ENCODE data around the gene SRP54.

SRP54 gene

DNA sequence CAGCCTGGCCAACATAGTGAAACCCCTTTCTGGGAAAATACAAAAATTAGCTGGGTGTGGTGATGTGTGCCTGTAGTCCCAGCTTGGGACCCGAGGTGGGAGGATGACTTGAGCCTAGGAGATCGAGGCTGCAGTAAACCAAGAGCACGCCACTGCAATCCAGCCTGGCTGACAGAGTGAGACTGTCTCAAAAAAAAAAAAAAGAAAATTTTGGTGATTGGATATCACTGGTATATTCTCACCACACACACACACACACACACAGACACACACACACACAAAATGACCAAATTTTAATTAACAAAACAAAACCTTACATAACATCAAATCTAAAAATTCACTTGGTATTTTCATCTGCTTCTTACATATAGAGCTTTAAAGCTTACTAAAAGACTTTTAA, 59.8 kb downstream of the SRP54 start:
- ChIA-PET CTCF (interaction anchor here (0.7 kb wide), 2 partner anchors 42 to 165 kb away, joined by 3 read pairs; no protein-coding TSS in a partner anchor), POLR2A (interaction anchor here (1.0 kb wide), 1 partner anchor 168 kb away, joined by 6 read pairs; the partner anchor contains the start of gene BAZ1A)
- Histone ChIP-seq H3K9me3 (ENCODE audit: control insufficient read depth, insufficient read depth, low read depth, low read length) (no peaks in the 10 kb centered on the region), H3K36me3 (ENCODE audit: control insufficient read depth in 2 of 2, insufficient read depth in 1 of 2, low read length in 2 of 2) (no peaks in the 10 kb centered on the region), H3K27ac (ENCODE audit: extremely low read depth, low read depth, low read length) (no peak overlapping the region), H3K4me3 (ENCODE audit: low read depth, low read length) (no peak overlapping the region), H3K4me1 (ENCODE audit: control insufficient read depth, insufficient read depth, low read length) (no peaks in the 10 kb centered on the region)
- TF ChIP-seq WT1 (tag by site-specific recombination; IDR thresholded peaks at IDR 0.05) = no peak
- no peak for TF ChIP-seq ZNF610 (tag by site-specific recombination; IDR thresholded peaks at IDR 0.05; ENCODE audit: borderline replicate concordance)
- no peak for TF ChIP-seq ZNF677 (tag by site-specific recombination; IDR thresholded peaks at IDR 0.05)
- TF ChIP-seq, protein P1, sequence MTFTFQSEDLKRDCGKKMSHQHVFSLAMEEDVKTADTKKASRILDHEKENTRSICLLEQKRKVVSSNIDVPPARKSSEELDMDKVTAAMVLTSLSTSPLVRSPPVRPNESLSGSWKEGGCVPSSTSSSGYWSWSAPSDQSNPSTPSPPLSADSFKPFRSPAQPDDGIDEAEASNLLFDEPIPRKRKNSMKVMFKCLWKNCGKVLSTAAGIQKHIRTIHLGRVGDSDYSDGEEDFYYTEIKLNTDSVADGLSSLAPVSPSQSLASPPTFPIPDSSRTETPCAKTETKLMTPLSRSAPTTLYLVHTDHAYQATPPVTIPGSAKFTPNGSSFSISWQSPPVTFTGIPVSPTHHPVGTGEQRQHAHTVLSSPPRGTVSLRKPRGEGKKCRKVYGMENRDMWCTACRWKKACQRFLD (tag by site-specific recombination; IDR thresholded peaks at IDR 0.05) = no peak
- TF ChIP-seq, protein P2, sequence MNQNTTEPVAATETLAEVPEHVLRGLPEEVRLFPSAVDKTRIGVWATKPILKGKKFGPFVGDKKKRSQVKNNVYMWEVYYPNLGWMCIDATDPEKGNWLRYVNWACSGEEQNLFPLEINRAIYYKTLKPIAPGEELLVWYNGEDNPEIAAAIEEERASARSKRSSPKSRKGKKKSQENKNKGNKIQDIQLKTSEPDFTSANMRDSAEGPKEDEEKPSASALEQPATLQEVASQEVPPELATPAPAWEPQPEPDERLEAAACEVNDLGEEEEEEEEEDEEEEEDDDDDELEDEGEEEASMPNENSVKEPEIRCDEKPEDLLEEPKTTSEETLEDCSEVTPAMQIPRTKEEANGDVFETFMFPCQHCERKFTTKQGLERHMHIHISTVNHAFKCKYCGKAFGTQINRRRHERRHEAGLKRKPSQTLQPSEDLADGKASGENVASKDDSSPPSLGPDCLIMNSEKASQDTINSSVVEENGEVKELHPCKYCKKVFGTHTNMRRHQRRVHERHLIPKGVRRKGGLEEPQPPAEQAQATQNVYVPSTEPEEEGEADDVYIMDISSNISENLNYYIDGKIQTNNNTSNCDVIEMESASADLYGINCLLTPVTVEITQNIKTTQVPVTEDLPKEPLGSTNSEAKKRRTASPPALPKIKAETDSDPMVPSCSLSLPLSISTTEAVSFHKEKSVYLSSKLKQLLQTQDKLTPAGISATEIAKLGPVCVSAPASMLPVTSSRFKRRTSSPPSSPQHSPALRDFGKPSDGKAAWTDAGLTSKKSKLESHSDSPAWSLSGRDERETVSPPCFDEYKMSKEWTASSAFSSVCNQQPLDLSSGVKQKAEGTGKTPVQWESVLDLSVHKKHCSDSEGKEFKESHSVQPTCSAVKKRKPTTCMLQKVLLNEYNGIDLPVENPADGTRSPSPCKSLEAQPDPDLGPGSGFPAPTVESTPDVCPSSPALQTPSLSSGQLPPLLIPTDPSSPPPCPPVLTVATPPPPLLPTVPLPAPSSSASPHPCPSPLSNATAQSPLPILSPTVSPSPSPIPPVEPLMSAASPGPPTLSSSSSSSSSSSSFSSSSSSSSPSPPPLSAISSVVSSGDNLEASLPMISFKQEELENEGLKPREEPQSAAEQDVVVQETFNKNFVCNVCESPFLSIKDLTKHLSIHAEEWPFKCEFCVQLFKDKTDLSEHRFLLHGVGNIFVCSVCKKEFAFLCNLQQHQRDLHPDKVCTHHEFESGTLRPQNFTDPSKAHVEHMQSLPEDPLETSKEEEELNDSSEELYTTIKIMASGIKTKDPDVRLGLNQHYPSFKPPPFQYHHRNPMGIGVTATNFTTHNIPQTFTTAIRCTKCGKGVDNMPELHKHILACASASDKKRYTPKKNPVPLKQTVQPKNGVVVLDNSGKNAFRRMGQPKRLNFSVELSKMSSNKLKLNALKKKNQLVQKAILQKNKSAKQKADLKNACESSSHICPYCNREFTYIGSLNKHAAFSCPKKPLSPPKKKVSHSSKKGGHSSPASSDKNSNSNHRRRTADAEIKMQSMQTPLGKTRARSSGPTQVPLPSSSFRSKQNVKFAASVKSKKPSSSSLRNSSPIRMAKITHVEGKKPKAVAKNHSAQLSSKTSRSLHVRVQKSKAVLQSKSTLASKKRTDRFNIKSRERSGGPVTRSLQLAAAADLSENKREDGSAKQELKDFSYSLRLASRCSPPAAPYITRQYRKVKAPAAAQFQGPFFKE (tag by site-specific recombination; IDR thresholded peaks at IDR 0.05; ENCODE audit: borderline replicate concordance) = no peak
- TF ChIP-seq, protein P3, sequence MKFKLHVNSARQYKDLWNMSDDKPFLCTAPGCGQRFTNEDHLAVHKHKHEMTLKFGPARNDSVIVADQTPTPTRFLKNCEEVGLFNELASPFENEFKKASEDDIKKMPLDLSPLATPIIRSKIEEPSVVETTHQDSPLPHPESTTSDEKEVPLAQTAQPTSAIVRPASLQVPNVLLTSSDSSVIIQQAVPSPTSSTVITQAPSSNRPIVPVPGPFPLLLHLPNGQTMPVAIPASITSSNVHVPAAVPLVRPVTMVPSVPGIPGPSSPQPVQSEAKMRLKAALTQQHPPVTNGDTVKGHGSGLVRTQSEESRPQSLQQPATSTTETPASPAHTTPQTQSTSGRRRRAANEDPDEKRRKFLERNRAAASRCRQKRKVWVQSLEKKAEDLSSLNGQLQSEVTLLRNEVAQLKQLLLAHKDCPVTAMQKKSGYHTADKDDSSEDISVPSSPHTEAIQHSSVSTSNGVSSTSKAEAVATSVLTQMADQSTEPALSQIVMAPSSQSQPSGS (tag by site-specific recombination; IDR thresholded peaks at IDR 0.05; ENCODE audit: low read depth) = no peak
- no peak for TF ChIP-seq ZNF391 (tag by site-specific recombination; IDR thresholded peaks at IDR 0.05; ENCODE audit: borderline replicate concordance, low read depth)
- TF ChIP-seq, protein P4, sequence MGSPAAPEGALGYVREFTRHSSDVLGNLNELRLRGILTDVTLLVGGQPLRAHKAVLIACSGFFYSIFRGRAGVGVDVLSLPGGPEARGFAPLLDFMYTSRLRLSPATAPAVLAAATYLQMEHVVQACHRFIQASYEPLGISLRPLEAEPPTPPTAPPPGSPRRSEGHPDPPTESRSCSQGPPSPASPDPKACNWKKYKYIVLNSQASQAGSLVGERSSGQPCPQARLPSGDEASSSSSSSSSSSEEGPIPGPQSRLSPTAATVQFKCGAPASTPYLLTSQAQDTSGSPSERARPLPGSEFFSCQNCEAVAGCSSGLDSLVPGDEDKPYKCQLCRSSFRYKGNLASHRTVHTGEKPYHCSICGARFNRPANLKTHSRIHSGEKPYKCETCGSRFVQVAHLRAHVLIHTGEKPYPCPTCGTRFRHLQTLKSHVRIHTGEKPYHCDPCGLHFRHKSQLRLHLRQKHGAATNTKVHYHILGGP (tag by site-specific recombination; IDR thresholded peaks at IDR 0.05) = no peak
- TF ChIP-seq, protein P5, sequence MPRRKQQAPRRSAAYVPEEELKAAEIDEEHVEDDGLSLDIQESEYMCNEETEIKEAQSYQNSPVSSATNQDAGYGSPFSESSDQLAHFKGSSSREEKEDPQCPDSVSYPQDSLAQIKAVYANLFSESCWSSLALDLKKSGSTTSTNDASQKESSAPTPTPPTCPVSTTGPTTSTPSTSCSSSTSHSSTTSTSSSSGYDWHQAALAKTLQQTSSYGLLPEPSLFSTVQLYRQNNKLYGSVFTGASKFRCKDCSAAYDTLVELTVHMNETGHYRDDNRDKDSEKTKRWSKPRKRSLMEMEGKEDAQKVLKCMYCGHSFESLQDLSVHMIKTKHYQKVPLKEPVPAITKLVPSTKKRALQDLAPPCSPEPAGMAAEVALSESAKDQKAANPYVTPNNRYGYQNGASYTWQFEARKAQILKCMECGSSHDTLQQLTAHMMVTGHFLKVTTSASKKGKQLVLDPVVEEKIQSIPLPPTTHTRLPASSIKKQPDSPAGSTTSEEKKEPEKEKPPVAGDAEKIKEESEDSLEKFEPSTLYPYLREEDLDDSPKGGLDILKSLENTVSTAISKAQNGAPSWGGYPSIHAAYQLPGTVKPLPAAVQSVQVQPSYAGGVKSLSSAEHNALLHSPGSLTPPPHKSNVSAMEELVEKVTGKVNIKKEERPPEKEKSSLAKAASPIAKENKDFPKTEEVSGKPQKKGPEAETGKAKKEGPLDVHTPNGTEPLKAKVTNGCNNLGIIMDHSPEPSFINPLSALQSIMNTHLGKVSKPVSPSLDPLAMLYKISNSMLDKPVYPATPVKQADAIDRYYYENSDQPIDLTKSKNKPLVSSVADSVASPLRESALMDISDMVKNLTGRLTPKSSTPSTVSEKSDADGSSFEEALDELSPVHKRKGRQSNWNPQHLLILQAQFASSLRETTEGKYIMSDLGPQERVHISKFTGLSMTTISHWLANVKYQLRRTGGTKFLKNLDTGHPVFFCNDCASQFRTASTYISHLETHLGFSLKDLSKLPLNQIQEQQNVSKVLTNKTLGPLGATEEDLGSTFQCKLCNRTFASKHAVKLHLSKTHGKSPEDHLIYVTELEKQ (tag by site-specific recombination; IDR thresholded peaks at IDR 0.05; ENCODE audit: borderline replicate concordance) = no peak
- TF ChIP-seq ZNF174 (tag by site-specific recombination; IDR thresholded peaks at IDR 0.05) = no peak
- TF ChIP-seq ZNF354C (tag by site-specific recombination; IDR thresholded peaks at IDR 0.05; ENCODE audit: borderline replicate concordance, low read depth) = no peak
- TF ChIP-seq, protein P6, sequence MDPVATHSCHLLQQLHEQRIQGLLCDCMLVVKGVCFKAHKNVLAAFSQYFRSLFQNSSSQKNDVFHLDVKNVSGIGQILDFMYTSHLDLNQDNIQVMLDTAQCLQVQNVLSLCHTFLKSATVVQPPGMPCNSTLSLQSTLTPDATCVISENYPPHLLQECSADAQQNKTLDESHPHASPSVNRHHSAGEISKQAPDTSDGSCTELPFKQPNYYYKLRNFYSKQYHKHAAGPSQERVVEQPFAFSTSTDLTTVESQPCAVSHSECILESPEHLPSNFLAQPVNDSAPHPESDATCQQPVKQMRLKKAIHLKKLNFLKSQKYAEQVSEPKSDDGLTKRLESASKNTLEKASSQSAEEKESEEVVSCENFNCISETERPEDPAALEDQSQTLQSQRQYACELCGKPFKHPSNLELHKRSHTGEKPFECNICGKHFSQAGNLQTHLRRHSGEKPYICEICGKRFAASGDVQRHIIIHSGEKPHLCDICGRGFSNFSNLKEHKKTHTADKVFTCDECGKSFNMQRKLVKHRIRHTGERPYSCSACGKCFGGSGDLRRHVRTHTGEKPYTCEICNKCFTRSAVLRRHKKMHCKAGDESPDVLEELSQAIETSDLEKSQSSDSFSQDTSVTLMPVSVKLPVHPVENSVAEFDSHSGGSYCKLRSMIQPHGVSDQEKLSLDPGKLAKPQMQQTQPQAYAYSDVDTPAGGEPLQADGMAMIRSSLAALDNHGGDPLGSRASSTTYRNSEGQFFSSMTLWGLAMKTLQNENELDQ (tag by site-specific recombination; IDR thresholded peaks at IDR 0.05; ENCODE audit: low read depth) = no peak
- TF ChIP-seq ZFP69B (tag by site-specific recombination; IDR thresholded peaks at IDR 0.05) = no peak
- TF ChIP-seq ZNF350 (tag by site-specific recombination; IDR thresholded peaks at IDR 0.05) = no peak
- TF ChIP-seq, protein P7, sequence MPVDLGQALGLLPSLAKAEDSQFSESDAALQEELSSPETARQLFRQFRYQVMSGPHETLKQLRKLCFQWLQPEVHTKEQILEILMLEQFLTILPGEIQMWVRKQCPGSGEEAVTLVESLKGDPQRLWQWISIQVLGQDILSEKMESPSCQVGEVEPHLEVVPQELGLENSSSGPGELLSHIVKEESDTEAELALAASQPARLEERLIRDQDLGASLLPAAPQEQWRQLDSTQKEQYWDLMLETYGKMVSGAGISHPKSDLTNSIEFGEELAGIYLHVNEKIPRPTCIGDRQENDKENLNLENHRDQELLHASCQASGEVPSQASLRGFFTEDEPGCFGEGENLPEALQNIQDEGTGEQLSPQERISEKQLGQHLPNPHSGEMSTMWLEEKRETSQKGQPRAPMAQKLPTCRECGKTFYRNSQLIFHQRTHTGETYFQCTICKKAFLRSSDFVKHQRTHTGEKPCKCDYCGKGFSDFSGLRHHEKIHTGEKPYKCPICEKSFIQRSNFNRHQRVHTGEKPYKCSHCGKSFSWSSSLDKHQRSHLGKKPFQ (tag by site-specific recombination; IDR thresholded peaks at IDR 0.05) = no peak
- TF ChIP-seq, protein P8, sequence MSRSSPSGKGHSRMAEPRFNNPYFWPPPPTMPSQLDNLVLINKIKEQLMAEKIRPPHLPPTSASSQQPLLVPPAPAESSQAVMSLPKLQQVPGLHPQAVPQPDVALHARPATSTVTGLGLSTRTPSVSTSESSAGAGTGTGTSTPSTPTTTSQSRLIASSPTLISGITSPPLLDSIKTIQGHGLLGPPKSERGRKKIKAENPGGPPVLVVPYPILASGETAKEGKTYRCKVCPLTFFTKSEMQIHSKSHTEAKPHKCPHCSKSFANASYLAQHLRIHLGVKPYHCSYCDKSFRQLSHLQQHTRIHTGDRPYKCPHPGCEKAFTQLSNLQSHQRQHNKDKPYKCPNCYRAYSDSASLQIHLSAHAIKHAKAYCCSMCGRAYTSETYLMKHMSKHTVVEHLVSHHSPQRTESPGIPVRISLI (tag by site-specific recombination; IDR thresholded peaks at IDR 0.05) = no peak
- no peak for TF ChIP-seq SCRT1 (tag by site-specific recombination; IDR thresholded peaks at IDR 0.05; ENCODE audit: borderline replicate concordance)
- TF ChIP-seq ZNF600 (tag by site-specific recombination; IDR thresholded peaks at IDR 0.05) = no peak
